DND-41 (cell line): ENCODE measurements around the gene RUVBL1.
A peak's percentile ranks its signal among the peaks of the same experiment; 100 is the strongest.

Experiments used
- ATAC-seq: fragments of 200-7000 bp; cut with Tn5 transposase; 3 replicates; pipeline ENCODE4 v1.9.1; 2021; ENCODE audit warnings: low read depth; ENCODE audit not compliant: insufficient read depth
- DNase-seq: peaks from one replicate; pipeline ENCODE4 v3.0.0-alpha.2; 2020
- H2AFZ ChIP-seq: 2 replicates; pipeline ENCODE4 v1.6.0; 2012; ENCODE audit warnings: low read depth, low read length
- H3K27ac ChIP-seq: 2 replicates; pipeline ENCODE4 v1.5.1; 2012; ENCODE audit warnings: low read length, inconsistent platforms
- H3K27me3 ChIP-seq: fragments of 200-600 bp; sonication (generic); 2 replicates; pipeline ENCODE4 v1.6.0; 2012; ENCODE audit warnings: low read length, mild to moderate bottlenecking, inconsistent platforms; ENCODE audit not compliant: insufficient read depth, poor library complexity
- H3K36me3 ChIP-seq: 2 replicates; pipeline ENCODE4 v1.5.1; 2012; ENCODE audit warnings: low read length, inconsistent platforms; ENCODE audit not compliant: insufficient read depth
- H3K4me1 ChIP-seq: 2 replicates; pipeline ENCODE4 v1.5.1; 2012; ENCODE audit warnings: mild to moderate bottlenecking, low read length; ENCODE audit not compliant: insufficient read depth
- H3K4me2 ChIP-seq: 2 replicates; pipeline ENCODE4 v1.6.0; 2012; ENCODE audit warnings: mild to moderate bottlenecking, moderate library complexity, low read length, inconsistent platforms; ENCODE audit not compliant: insufficient read depth
- H3K4me3 ChIP-seq, 2 experiments: fragments of 200-600 bp in 1 of 2; shearing (Covaris generic) in 1 of 2; 2 replicates each; pipeline ENCODE4 v1.5.1; 2012 to 2016; ENCODE audit warnings: inconsistent platforms in 2 of 2, low read length in 2 of 2, mild to moderate bottlenecking in 2 of 2, low read depth in 1 of 2, moderate library complexity in 1 of 2
- H3K79me2 ChIP-seq: 2 replicates; pipeline ENCODE4 v1.6.0; 2012; ENCODE audit warnings: low read length, inconsistent platforms; ENCODE audit not compliant: insufficient read depth
- H3K9ac ChIP-seq: 2 replicates; pipeline ENCODE4 v1.6.0; 2012; ENCODE audit warnings: low read depth, mild to moderate bottlenecking, inconsistent platforms, low read length, moderate library complexity
- H3K9me3 ChIP-seq: 2 replicates; pipeline ENCODE4 v1.5.1; 2012; ENCODE audit warnings: low read length, moderate library complexity, mild to moderate bottlenecking, inconsistent platforms; ENCODE audit not compliant: insufficient read depth, severe bottlenecking
- H4K20me1 ChIP-seq: 2 replicates; pipeline ENCODE4 v1.6.0; 2012; ENCODE audit warnings: low read length; ENCODE audit not compliant: insufficient read depth
- EZH2 ChIP-seq: IDR thresholded peaks from 3 replicates; pipeline ENCODE4 v1.6.1; 2012; ENCODE audit warnings: borderline replicate concordance, low read depth, mild to moderate bottlenecking, moderate library complexity, low read length, inconsistent platforms; ENCODE audit not compliant: severe bottlenecking
- TF ChIP-seq, protein P1 (sequence below): IDR thresholded peaks from 2 replicates; pipeline ENCODE4 v1.5.1; 2012; ENCODE audit warnings: borderline replicate concordance, low read length, moderate library complexity, mild to moderate bottlenecking; ENCODE audit not compliant: poor library complexity, severe bottlenecking; ENCODE audit errors: extremely low read depth

RUVBL1 gene

DNA sequence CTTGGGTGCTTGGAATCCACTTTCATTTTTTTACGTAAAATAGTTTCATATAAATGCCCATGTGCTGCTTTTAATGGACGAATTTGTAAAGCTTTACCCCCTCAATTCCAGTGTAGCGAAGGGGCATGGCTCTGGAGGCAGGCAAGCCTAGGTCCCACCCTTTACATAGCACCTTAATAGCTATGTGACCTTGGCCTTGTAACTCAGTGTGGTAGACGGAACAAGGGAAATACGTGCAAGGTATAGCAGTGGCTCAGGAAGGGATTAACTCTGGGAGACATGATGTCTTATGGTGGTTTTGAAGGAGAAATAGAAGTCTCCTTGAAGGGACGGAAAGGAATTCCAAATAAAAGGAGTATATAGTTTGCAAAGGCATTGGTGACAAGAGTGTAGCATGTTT, 70.0 kb downstream of the RUVBL1 start:
- Histone ChIP-seq H3K9ac (peak overlapping the region; percentile 91), H3K9me3 (no peaks in the 10 kb centered on the region), H3K4me1 (peaks cover 41% of the 10 kb centered on the region), H3K27ac (peak overlapping the region; percentile 72), H3K4me3 (peak overlapping the region; percentile 38 to 96; a peak in 3 of 4 replicates), H3K27me3 (no peaks in the 10 kb centered on the region), H4K20me1 (peaks cover 27% of the 10 kb centered on the region), H3K79me2 (peaks cover 66% of the 10 kb centered on the region), H3K36me3 (peaks cover 52% of the 10 kb centered on the region), H2AFZ (no peak overlapping the region), H3K4me2 (peak overlapping the region; percentile 76)
- no peak for TF ChIP-seq EZH2
- TF ChIP-seq, protein P1, sequence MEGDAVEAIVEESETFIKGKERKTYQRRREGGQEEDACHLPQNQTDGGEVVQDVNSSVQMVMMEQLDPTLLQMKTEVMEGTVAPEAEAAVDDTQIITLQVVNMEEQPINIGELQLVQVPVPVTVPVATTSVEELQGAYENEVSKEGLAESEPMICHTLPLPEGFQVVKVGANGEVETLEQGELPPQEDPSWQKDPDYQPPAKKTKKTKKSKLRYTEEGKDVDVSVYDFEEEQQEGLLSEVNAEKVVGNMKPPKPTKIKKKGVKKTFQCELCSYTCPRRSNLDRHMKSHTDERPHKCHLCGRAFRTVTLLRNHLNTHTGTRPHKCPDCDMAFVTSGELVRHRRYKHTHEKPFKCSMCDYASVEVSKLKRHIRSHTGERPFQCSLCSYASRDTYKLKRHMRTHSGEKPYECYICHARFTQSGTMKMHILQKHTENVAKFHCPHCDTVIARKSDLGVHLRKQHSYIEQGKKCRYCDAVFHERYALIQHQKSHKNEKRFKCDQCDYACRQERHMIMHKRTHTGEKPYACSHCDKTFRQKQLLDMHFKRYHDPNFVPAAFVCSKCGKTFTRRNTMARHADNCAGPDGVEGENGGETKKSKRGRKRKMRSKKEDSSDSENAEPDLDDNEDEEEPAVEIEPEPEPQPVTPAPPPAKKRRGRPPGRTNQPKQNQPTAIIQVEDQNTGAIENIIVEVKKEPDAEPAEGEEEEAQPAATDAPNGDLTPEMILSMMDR: no peak
- DNase-seq: no peak
- no peak for ATAC-seq

DNA sequence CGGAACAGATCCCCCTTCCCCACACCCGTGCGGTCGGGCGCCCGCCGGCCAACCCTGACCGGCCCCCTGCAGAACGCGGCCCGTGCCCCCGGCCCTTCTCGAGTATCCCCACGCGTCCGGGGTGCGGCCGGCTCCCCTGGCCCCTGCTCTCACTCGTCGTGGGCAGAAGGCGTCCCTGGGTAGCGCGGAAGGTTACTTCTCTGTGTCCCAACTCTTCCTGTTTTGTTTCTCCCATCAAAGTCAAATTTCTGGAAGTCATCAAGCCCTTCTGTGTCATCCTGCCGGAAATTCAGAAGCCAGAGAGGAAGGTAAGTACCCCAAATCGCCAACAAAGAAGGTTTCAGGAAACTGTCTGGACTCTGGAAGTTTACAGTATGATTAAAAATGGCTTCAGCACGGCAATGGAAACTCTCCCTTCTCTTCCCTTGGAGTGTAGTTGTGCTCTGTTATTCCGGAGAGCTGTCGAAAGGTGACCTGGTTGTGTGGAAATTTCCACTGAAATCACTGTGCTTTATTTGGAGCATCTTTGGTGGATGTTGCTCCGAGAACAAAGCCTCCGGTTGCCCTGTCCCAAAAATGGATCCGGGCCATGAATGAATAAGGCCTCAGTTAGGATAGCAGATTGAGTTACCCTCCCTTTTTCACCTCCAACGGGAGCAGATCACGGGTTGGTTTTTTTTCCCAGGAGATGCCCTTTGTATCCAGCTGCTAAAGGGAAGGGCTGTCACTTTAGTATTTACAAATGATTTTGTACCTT, 70.8 kb downstream of the RUVBL1 start:
- Histone ChIP-seq H3K36me3 (peaks cover 45% of the 10 kb centered on the region), H3K4me1 (peaks cover 41% of the 10 kb centered on the region), H3K4me3 (peak overlapping the region; percentile 38 to 96), H3K4me2 (peak overlapping the region; percentile 76), H3K9ac (peak overlapping the region; percentile 91), H3K79me2 (peaks cover 61% of the 10 kb centered on the region), H3K9me3 (no peaks in the 10 kb centered on the region), H4K20me1 (peaks cover 24% of the 10 kb centered on the region), H2AFZ (peak overlapping the region; percentile 79), H3K27ac (peak overlapping the region; percentile 72), H3K27me3 (no peaks in the 10 kb centered on the region)
- ATAC-seq: no peak; the same call in 2 of the 3 replicates
- DNase-seq: no peak
- no peak for TF ChIP-seq EZH2
- TF ChIP-seq, protein P1: no peak

DNA sequence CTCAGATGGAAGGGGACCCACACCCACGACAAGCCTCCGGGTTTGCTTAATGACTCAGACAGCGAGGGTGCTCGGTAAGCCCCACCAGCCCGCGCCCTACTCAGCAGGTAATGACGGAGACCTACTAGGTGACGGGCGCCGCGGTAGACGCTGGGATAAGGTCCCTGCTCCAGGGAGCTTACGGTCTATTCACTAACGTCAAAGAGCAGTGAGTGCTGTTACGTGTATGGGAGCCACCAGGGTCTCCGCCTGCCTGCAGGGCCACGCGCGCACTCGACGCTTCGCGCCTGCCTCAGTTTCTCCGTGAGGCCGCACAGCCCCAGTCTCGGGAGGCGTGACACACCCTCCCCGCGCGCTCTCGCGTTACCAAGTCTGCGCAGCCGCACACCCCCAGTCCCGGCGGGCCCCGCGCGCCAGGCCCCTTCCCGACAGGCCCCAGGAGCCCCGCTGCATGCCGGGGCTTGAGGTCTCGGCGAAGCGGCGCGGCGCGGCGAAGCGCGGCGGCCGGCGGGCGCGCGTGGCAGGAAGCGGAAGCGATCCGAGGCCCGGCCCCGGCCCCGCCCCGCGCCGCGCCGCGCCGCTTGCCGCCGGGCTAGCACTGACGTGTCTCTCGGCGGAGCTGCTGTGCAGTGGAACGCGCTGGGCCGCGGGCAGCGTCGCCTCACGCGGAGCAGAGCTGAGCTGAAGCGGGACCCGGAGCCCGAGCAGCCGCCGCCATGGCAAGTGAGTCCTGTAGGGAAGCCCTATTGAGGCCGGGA, 71.6 kb downstream of the RUVBL1 start, which contains the start of gene SEC61A1:
TSS of gene SEC61A1 (plus strand) at position 601 of the 758 bp plus-strand sequence. CDS start at position 717, 116 bp downstream.
- H3K27me3 ChIP-seq: no peaks in the 10 kb centered on the region
- ATAC-seq: peak; percentile 95
- H2AFZ ChIP-seq: peak within 1 kb of the TSS; percentile 94
- peak; percentile 95 for DNase-seq
- peak within 1 kb of the TSS; percentile 81 for H3K4me2 ChIP-seq
- peaks cover 58% of the 10 kb centered on the region for H3K79me2 ChIP-seq
- H3K27ac ChIP-seq: peak within 1 kb of the TSS; percentile 83
- peak within 1 kb of the TSS; percentile 65 to 96 for H3K4me3 ChIP-seq
- H3K36me3 ChIP-seq: peaks cover 40% of the 10 kb centered on the region
- TF ChIP-seq, protein P1: no peak
- no peak for TF ChIP-seq EZH2
- no peaks in the 10 kb centered on the region for H3K9me3 ChIP-seq
- peaks cover 41% of the 10 kb centered on the region for H3K4me1 ChIP-seq
- H4K20me1 ChIP-seq: peaks cover 21% of the 10 kb centered on the region
- peak within 1 kb of the TSS; percentile 91 for H3K9ac ChIP-seq
